GM23248 (cell line): Measurements from ENCODE around the gene CLCNKB. TPM values are rescaled to one million over a fixed set of nuclear protein-coding genes. Genes with fewer than 3 reads are reported as not detected.
A peak's percentile ranks its signal among the peaks of the same experiment; 100 is the strongest.

Experiments
- DNase-seq: peaks from one replicate; pipeline ENCODE4 v3.0.0-alpha.2; 2015
- H2AFZ ChIP-seq: fragments of 200-600 bp; sonication (generic); 2 replicates; pipeline ENCODE4 v1.6.1; 2016; ENCODE audit warnings: antibody characterized with exemption
- H3F3A ChIP-seq: fragments of 200-600 bp; sonication (generic); 2 replicates; pipeline ENCODE4 v1.6.1; 2016; ENCODE audit warnings: mild to moderate bottlenecking, antibody characterized with exemption, mixed run types; ENCODE audit not compliant: insufficient read depth
- H3K27ac ChIP-seq: fragments of 200-600 bp; sonication (generic); 2 replicates; pipeline ENCODE4 v1.5.1; 2016; ENCODE audit warnings: mild to moderate bottlenecking
- H3K27me3 ChIP-seq: fragments of 200-600 bp; sonication (generic); replicated peaks from 2 replicates; pipeline ENCODE4 v1.6.1; 2016; ENCODE audit warnings: mild to moderate bottlenecking; ENCODE audit not compliant: insufficient read depth
- H3K36me3 ChIP-seq: fragments of 200-600 bp; sonication (generic); 2 replicates; pipeline ENCODE4 v1.6.1; 2016; ENCODE audit warnings: low read depth, mild to moderate bottlenecking
- H3K4me1 ChIP-seq: fragments of 200-600 bp; sonication (generic); 2 replicates; pipeline ENCODE4 v1.6.1; 2016; ENCODE audit warnings: mild to moderate bottlenecking; ENCODE audit not compliant: insufficient read depth
- H3K4me2 ChIP-seq: fragments of 200-600 bp; sonication (generic); one replicate; pipeline ENCODE4 v1.6.1; 2016; ENCODE audit warnings: mild to moderate bottlenecking; ENCODE audit not compliant: unreplicated experiment
- H3K4me3 ChIP-seq: fragments of 200-600 bp; sonication (generic); 2 replicates; pipeline ENCODE4 v1.5.1; 2016; ENCODE audit warnings: mild to moderate bottlenecking
- H3K79me2 ChIP-seq: fragments of 200-600 bp; sonication (generic); 2 replicates; pipeline ENCODE4 v1.6.1; 2016; ENCODE audit warnings: mild to moderate bottlenecking; ENCODE audit not compliant: insufficient read depth
- H3K9ac ChIP-seq: fragments of 200-600 bp; sonication (generic); 2 replicates; pipeline ENCODE4 v1.6.1; 2016; ENCODE audit warnings: mild to moderate bottlenecking
- H3K9me2 ChIP-seq: fragments of 200-600 bp; sonication (generic); 2 replicates; pipeline ENCODE4 v1.6.1; 2016; ENCODE audit warnings: mixed run types, mild to moderate bottlenecking, moderate library complexity; ENCODE audit not compliant: insufficient read depth
- H3K9me3 ChIP-seq: fragments of 200-600 bp; sonication (generic); one replicate; pipeline ENCODE4 v1.6.1; 2017; ENCODE audit warnings: low read depth
- H4K20me1 ChIP-seq: fragments of 200-600 bp; sonication (generic); 2 replicates; pipeline ENCODE4 v1.6.0; 2016; ENCODE audit not compliant: insufficient read depth
- EZH2 ChIP-seq: fragments of 200-600 bp; sonication (generic); IDR thresholded peaks from 2 replicates; pipeline ENCODE4 v1.6.1; 2018; ENCODE audit warnings: antibody characterized with exemption, mild to moderate bottlenecking; ENCODE audit not compliant: insufficient read depth, poor library complexity, severe bottlenecking
- EZH2phosphoT487 ChIP-seq: fragments of 200-600 bp; sonication (generic); IDR thresholded peaks from 2 replicates; pipeline ENCODE4 v1.6.1; 2018; ENCODE audit warnings: antibody characterized with exemption, moderate library complexity, mild to moderate bottlenecking, low read depth; ENCODE audit not compliant: insufficient read depth
- WGBS, 2 experiments: methylation state at CpG; one replicate each; pipeline ENCODE4 v1.1.6; 2015 to 2017; ENCODE audit warnings: low lambda C conversion rate in 2 of 2, low coverage in 1 of 2; ENCODE audit errors: missing lambda C conversion rate in 2 of 2; 5-methylcytosine and 5-hydroxymethylcytosine counted together
- in situ Hi-C: fragments of 300-500 bp; cut with MboI; formaldehyde crosslinking; loops from 2 replicates; pipeline ENCODE4 v1.15.0; 2020
- polyA plus RNA-seq: library from polyadenylated mRNA; unstranded; fragments of >200 nt; fragmentation: Nextera tagmentation; extraction: Ambion mirVana; gene quantifications from 2 replicates; pipeline ENCODE4 v1.2.1, GENCODE V29; 2016
- total RNA-seq: library from RNA; depleted of rRNA; stranded (reverse); fragments of >200 nt; shearing (Covaris generic); gene quantifications from 2 replicates; pipeline ENCODE4 v1.2.3, GENCODE V29; 2014

The CLCNKB gene
- total and polyA plus RNA-seq, 2 experiments from 2014 or later = not detected

DNA sequence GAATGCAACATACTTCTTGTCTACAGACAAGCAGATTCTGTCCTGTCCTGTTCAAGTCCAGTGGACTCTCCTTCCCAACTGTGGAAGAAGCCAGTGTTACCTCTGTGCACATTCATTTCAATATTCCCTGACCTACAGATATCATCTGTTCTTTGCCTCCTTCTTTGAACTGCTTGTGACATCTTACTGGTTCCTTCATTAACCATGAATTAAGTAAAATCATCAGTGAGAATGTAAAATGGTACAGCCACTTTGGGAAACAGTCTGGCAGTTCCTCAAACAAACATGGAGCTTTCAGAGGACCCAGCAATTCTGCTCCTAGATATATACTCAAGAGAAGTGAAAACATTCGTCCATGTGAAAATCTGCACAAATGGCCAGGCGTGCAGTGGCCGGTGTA, 32.7 kb upstream of the CLCNKB start:
- no peak for DNase-seq

DNA sequence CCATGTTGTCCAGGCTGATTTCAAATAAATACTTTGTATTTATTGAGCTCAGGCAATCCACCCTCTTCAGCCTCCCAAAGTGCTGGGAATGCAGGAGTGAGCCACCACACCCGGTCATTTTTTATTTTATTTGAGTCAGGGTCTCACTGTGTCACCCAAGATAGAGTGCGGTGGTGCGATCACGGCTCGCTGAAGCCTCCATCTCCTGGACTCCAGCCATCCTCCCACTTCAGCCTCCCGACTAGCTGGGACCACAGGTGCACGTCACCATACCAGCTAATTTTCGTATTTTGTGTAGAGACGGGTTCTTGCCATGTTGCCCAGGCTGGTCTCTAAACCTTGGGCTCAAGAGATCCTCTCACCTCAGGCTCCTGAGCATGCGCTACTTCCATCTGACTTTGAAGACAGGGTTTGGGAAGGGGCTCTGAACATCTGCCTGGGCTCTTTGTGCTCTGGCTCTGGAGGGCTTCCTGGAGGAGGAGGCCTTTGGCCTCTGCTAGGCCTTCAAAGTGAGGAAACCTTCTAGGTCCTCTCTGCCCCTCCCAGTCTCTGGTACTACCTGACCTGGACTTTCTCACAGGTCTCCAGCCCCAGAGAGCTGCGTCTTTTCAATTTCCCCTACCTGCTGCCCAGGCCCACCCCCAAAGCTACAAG, 31.5 kb upstream of the CLCNKB start:
- DNase-seq = no peak
- Histone ChIP-seq H3K4me1 (peaks cover 33% of the 10 kb centered on the region), H3K27me3 (no peaks in the 10 kb centered on the region), H3K79me2 (no peaks in the 10 kb centered on the region), H4K20me1 (no peaks in the 10 kb centered on the region), H3K27ac (no peak overlapping the region), H3K9me3 (no peaks in the 10 kb centered on the region), H3K9ac (peak overlapping the region; percentile 72), H3K9me2 (no peaks in the 10 kb centered on the region), H2AFZ (peak overlapping the region; percentile 63), H3K4me3 (no peak overlapping the region), H3K36me3 (no peaks in the 10 kb centered on the region), H3F3A (peaks cover 14% of the 10 kb centered on the region), H3K4me2 (no peak overlapping the region)
- WGBS, 2 experiments = 88 to 91% methylated on average over 10 to 11 of the region's 11 CpGs
- in situ Hi-C loops = no loop called here
- TF ChIP-seq EZH2phosphoT487 (no peak), EZH2 (no peak)

More for the DNA sequence above, 32.7 kb upstream of the CLCNKB start:
- no peak overlapping the region for H3K9ac ChIP-seq
- no peak overlapping the region for H3K4me3 ChIP-seq
- H3K79me2 ChIP-seq = no peaks in the 10 kb centered on the region
- no peaks in the 10 kb centered on the region for H3K27me3 ChIP-seq
- TF ChIP-seq EZH2 (no peak), EZH2phosphoT487 (no peak)
- 83 to 87% methylated on average over 3 of the region's 3 CpGs for WGBS, 2 experiments
- H3K36me3 ChIP-seq = no peaks in the 10 kb centered on the region
- in situ Hi-C loops = no loop called here
- H3K9me3 ChIP-seq = no peaks in the 10 kb centered on the region
- H4K20me1 ChIP-seq = no peaks in the 10 kb centered on the region
- H2AFZ ChIP-seq = no peak overlapping the region
- H3K4me1 ChIP-seq = peaks cover 24% of the 10 kb centered on the region
- no peaks in the 10 kb centered on the region for H3K9me2 ChIP-seq
- peaks cover 14% of the 10 kb centered on the region for H3F3A ChIP-seq
- no peak overlapping the region for H3K4me2 ChIP-seq
- no peak overlapping the region for H3K27ac ChIP-seq

DNA sequence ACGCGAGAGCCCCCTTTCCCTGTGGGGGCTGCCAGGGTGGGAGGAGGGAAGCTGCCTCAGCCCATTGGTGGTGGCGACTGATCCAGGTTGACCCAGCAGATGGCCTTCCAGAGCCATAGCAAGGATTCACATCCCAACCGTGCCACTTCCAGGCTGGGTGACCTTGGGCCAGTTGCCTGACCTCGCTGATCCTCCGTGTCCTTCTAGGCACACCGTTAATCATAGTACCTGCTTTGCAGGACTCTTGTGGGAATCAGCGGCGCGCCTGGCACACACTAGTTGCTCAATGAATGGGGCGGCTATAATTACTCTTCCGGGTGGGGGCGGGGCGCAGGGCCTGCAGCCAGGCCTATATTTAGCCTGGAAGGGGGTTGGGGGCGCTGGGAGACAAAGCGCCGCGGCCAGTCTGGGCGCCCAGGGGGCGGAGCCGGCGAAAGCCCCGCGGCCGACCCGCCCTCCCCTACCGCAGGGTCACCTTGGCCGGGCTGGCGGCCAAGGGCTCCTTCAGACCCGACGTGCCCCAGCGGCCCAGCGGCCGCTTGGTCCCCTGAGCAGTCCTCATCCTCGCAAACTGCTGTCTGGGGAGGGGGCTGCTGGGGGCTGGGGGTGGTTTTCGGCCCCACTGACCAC, 30.9 kb upstream of the CLCNKB start:
- no peak for TF ChIP-seq EZH2phosphoT487
- no peak for TF ChIP-seq EZH2
- DNase-seq = peak; percentile 80
- H4K20me1 ChIP-seq = no peaks in the 10 kb centered on the region
- WGBS, 2 experiments = 11 to 18% methylated on average over 13 to 28 of the region's 36 CpGs
- peak overlapping the region; percentile 46 for H3K4me2 ChIP-seq
- no peaks in the 10 kb centered on the region for H3K79me2 ChIP-seq
- peaks cover 14% of the 10 kb centered on the region for H3F3A ChIP-seq
- no peaks in the 10 kb centered on the region for H3K9me3 ChIP-seq
- no peaks in the 10 kb centered on the region for H3K36me3 ChIP-seq
- peak overlapping the region; percentile 32; the same call in 1 of the 2 replicates for H3K27ac ChIP-seq
- no peaks in the 10 kb centered on the region for H3K27me3 ChIP-seq
- H3K4me3 ChIP-seq = peak overlapping the region; percentile 47
- H2AFZ ChIP-seq = peak overlapping the region; percentile 63
- H3K9me2 ChIP-seq = no peaks in the 10 kb centered on the region
- in situ Hi-C loops = no loop called here
- H3K4me1 ChIP-seq = peaks cover 34% of the 10 kb centered on the region
- peak overlapping the region; percentile 72 for H3K9ac ChIP-seq

DNA sequence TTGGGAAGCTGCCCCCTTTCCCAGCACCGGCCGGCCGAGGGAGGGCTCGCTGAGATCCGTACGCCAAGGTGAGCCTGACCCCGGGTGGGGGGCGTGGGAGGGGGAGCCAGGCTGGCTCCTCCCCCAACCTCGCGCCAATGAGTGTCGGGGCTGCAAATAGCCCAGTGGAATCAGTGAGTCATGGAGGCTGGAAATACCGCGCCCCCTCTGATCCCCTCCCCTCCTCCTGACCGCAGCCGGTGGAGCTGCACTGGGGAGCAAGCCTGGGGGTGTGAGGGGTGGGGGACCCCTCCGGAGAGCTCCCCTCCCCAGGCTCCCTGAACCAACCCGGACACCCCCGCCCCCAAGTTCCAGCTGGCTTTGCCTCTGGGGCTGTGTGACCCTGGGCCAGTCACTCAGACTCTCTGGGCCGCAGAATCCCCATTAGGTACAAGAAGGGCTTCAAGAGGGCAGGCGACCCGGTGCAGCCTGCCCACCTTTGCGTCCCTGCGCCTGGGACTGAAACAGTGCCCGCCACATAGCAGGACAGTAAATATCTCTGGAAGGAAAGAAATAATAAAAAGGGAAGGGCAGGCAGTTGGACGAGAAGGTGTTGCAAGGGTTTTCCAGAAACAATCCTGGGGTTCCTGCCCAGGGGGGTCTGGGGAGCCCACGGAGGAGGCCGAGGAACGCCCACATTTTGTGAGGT, 30.2 kb upstream of the CLCNKB start:
- Histone ChIP-seq H4K20me1 (no peaks in the 10 kb centered on the region), H2AFZ (peak overlapping the region; percentile 63), H3F3A (peaks cover 17% of the 10 kb centered on the region), H3K79me2 (no peaks in the 10 kb centered on the region), H3K36me3 (no peaks in the 10 kb centered on the region), H3K9me3 (no peaks in the 10 kb centered on the region), H3K27ac (peak overlapping the region; percentile 32), H3K27me3 (no peaks in the 10 kb centered on the region), H3K4me2 (peak overlapping the region; percentile 46), H3K4me1 (peaks cover 37% of the 10 kb centered on the region), H3K9me2 (no peaks in the 10 kb centered on the region), H3K4me3 (peak overlapping the region; percentile 47), H3K9ac (peak overlapping the region; percentile 72)
- DNase-seq = peak; percentile 86
- TF ChIP-seq EZH2phosphoT487 (no peak), EZH2 (no peak)
- in situ Hi-C loops = no loop called here
- 21 to 25% methylated on average over 17 to 21 of the region's 28 CpGs for WGBS, 2 experiments
